ENCODE results near the gene SQSTM1. TPM values are rescaled to one million over a fixed set of nuclear protein-coding genes. Genes with fewer than 3 reads are reported as not detected.

Gene SQSTM1
- total RNA-seq, 2 donors from 2014 or later, result 249 to 606 TPM

- TF ChIP-seq CTCF (IDR thresholded peaks at IDR 0.05) (no peak), POLR2A (IDR thresholded peaks at IDR 0.05) (no peak)
- intact Hi-C loops (cut with DNase I), result no loop called here
- no peak for ATAC-seq
- H3K27ac ChIP-seq, result no peak overlapping the region
- H3K4me3 ChIP-seq, result no peak overlapping the region
- H3K36me3 ChIP-seq (replicated peaks in 1 of 2; ENCODE audit: insufficient read depth in 1 of 2, low read depth in 2 of 2), result peaks cover 4 to 34% of the 10 kb centered on the region in 2 donors
- no peaks in the 10 kb centered on the region for H3K4me1 ChIP-seq
- no peaks in the 10 kb centered on the region for H3K27me3 ChIP-seq
- 100% methylated on average over 3 of the region's 3 CpGs for WGBS, 2 donors
- H3K9me3 ChIP-seq, result no peaks in the 10 kb centered on the region
- no peak for DNase-seq
Observed at GRCh38 chr5:179874136-179874535, 53.4 kb downstream of the SQSTM1 start.

- no peaks in the 10 kb centered on the region for H3K4me1 ChIP-seq
- intact Hi-C loops (cut with DNase I), result no loop called here
- WGBS, 2 donors, result 95 to 96% methylated on average over 15 to 28 of the region's 28 CpGs
- no peak for DNase-seq
- H3K9me3 ChIP-seq, result no peaks in the 10 kb centered on the region
- H3K27ac ChIP-seq, result no peak overlapping the region
- peaks cover 4 to 35% of the 10 kb centered on the region in 2 donors for H3K36me3 ChIP-seq (replicated peaks in 1 of 2; ENCODE audit: insufficient read depth in 1 of 2, low read depth in 2 of 2)
- H3K27me3 ChIP-seq, result no peaks in the 10 kb centered on the region
- ATAC-seq, result no peak
- TF ChIP-seq CTCF (IDR thresholded peaks at IDR 0.05), result no peak
- no peak for TF ChIP-seq POLR2A (IDR thresholded peaks at IDR 0.05)
- no peak overlapping the region for H3K4me3 ChIP-seq
Observed at GRCh38 chr5:179874536-179875292, 54.0 kb downstream of the SQSTM1 start.

- H3K4me3 ChIP-seq, result no peak overlapping the region
- intact Hi-C loops (cut with DNase I), result no loop called here
- ATAC-seq (no peak), DNase-seq (no peak)
- H3K4me1 ChIP-seq, result no peaks in the 10 kb centered on the region
- H3K36me3 ChIP-seq (replicated peaks in 1 of 2; ENCODE audit: insufficient read depth in 1 of 2, low read depth in 2 of 2), result peaks cover 4 to 35% of the 10 kb centered on the region in 2 donors
- no peaks in the 10 kb centered on the region for H3K9me3 ChIP-seq
- H3K27me3 ChIP-seq, result no peaks in the 10 kb centered on the region
- H3K27ac ChIP-seq, result no peak overlapping the region
- WGBS, 2 donors, result 92 to 93% methylated on average over 8 to 16 of the region's 16 CpGs
- no peak for TF ChIP-seq POLR2A (IDR thresholded peaks at IDR 0.05)
- no peak for TF ChIP-seq CTCF (IDR thresholded peaks at IDR 0.05)
Observed at GRCh38 chr5:179875741-179876609, 55.3 kb downstream of the SQSTM1 start.

GRCh38 chr5:179876610-179876952, 55.9 kb downstream of the SQSTM1 start:
- DNase-seq (no peak), ATAC-seq (no peak)
- Histone ChIP-seq H3K27ac (no peak overlapping the region), H3K27me3 (no peaks in the 10 kb centered on the region), H3K4me1 (no peaks in the 10 kb centered on the region), H3K4me3 (no peak overlapping the region), H3K9me3 (no peaks in the 10 kb centered on the region), H3K36me3 (replicated peaks in 1 of 2; ENCODE audit: insufficient read depth in 1 of 2, low read depth in 2 of 2) (peaks cover 4 to 33% of the 10 kb centered on the region in 2 donors)
- WGBS, 2 donors, result 80 to 93% methylated on average over 3 of the region's 3 CpGs
- no peak for TF ChIP-seq POLR2A (IDR thresholded peaks at IDR 0.05)
- intact Hi-C loops (cut with DNase I), result no loop called here

GRCh38 chr5:179878222-179879002, 57.7 kb downstream of the SQSTM1 start:
- WGBS, 2 donors, result 89 to 90% methylated on average over 8 to 22 of the region's 26 CpGs
- intact Hi-C loops (cut with DNase I), result no loop called here
- TF ChIP-seq CTCF (IDR thresholded peaks at IDR 0.05) (no peak), POLR2A (IDR thresholded peaks at IDR 0.05) (no peak)
- Histone ChIP-seq H3K27me3 (no peaks in the 10 kb centered on the region), H3K9me3 (no peaks in the 10 kb centered on the region), H3K27ac (no peak overlapping the region), H3K36me3 (replicated peaks in 1 of 2; ENCODE audit: insufficient read depth in 1 of 2, low read depth in 2 of 2) (peaks cover 0 to 20% of the 10 kb centered on the region in 2 donors), H3K4me3 (no peak overlapping the region), H3K4me1 (no peaks in the 10 kb centered on the region)
- ATAC-seq (no peak), DNase-seq (no peak)

All from body of pancreas (tissue), 4 donors.